ENCODE data around the gene PLSCR1. TPM values are rescaled to one million over a fixed set of nuclear protein-coding genes. Genes with fewer than 3 reads are reported as not detected.

Gene PLSCR1
- total and polyA plus RNA-seq, 2 experiments from 2014 or later: 62.7 to 78.3 TPM

DNA sequence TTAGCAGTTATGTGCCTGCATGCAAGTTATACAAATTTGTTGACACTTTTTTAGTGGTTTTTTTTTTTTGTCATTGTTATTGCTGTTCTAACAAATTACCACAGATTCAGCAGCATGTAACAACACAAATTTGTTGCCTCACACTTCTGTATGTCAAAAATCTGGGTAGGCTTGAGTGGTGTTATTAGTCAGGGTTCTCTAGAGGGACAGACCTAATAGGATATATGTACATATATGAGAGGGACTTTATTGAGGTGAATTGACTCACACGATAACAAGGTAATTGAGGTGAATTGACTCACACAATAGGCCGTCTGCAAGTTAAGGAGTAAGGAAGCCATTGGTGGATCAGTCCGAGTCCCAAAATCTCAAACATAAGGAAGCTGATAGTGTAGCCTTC, 15.0 kb upstream of the PLSCR1 start:
- TF ChIP-seq NANOG (IDR thresholded peaks at IDR 0.05; ENCODE audit: borderline replicate concordance) (no peak), CREB1 (CRISPR knock-in tag; IDR thresholded peaks at IDR 0.05; ENCODE audit: low read depth) (no peak), JUNB (IDR thresholded peaks at IDR 0.05; ENCODE audit: unreplicated experiment) (no peak), STAT1 (IDR thresholded peaks at IDR 0.05; ENCODE audit: unreplicated experiment) (no peak), POLR2AphosphoS5 (IDR thresholded peaks at IDR 0.05; ENCODE audit: low read depth) (no peak), EZH2 (IDR thresholded peaks at IDR 0.05; ENCODE audit: low read depth, unreplicated experiment) (no peak), EZH2phosphoT487 (IDR thresholded peaks at IDR 0.05; ENCODE audit: unreplicated experiment) (no peak), ZNF114 (CRISPR knock-in tag; IDR thresholded peaks at IDR 0.05) (no peak), ZNF331 (CRISPR knock-in tag; IDR thresholded peaks at IDR 0.05; ENCODE audit: low read depth) (no peak)
- TF ChIP-seq, protein P1, sequence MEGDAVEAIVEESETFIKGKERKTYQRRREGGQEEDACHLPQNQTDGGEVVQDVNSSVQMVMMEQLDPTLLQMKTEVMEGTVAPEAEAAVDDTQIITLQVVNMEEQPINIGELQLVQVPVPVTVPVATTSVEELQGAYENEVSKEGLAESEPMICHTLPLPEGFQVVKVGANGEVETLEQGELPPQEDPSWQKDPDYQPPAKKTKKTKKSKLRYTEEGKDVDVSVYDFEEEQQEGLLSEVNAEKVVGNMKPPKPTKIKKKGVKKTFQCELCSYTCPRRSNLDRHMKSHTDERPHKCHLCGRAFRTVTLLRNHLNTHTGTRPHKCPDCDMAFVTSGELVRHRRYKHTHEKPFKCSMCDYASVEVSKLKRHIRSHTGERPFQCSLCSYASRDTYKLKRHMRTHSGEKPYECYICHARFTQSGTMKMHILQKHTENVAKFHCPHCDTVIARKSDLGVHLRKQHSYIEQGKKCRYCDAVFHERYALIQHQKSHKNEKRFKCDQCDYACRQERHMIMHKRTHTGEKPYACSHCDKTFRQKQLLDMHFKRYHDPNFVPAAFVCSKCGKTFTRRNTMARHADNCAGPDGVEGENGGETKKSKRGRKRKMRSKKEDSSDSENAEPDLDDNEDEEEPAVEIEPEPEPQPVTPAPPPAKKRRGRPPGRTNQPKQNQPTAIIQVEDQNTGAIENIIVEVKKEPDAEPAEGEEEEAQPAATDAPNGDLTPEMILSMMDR (conservative IDR thresholded peaks at IDR 0.05; ENCODE audit: low read depth in 2 of 2): no peak
- TF ChIP-seq, protein P2, sequence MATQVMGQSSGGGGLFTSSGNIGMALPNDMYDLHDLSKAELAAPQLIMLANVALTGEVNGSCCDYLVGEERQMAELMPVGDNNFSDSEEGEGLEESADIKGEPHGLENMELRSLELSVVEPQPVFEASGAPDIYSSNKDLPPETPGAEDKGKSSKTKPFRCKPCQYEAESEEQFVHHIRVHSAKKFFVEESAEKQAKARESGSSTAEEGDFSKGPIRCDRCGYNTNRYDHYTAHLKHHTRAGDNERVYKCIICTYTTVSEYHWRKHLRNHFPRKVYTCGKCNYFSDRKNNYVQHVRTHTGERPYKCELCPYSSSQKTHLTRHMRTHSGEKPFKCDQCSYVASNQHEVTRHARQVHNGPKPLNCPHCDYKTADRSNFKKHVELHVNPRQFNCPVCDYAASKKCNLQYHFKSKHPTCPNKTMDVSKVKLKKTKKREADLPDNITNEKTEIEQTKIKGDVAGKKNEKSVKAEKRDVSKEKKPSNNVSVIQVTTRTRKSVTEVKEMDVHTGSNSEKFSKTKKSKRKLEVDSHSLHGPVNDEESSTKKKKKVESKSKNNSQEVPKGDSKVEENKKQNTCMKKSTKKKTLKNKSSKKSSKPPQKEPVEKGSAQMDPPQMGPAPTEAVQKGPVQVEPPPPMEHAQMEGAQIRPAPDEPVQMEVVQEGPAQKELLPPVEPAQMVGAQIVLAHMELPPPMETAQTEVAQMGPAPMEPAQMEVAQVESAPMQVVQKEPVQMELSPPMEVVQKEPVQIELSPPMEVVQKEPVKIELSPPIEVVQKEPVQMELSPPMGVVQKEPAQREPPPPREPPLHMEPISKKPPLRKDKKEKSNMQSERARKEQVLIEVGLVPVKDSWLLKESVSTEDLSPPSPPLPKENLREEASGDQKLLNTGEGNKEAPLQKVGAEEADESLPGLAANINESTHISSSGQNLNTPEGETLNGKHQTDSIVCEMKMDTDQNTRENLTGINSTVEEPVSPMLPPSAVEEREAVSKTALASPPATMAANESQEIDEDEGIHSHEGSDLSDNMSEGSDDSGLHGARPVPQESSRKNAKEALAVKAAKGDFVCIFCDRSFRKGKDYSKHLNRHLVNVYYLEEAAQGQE (IDR thresholded peaks at IDR 0.05; ENCODE audit: unreplicated experiment): no peak
- TF ChIP-seq, protein P3, sequence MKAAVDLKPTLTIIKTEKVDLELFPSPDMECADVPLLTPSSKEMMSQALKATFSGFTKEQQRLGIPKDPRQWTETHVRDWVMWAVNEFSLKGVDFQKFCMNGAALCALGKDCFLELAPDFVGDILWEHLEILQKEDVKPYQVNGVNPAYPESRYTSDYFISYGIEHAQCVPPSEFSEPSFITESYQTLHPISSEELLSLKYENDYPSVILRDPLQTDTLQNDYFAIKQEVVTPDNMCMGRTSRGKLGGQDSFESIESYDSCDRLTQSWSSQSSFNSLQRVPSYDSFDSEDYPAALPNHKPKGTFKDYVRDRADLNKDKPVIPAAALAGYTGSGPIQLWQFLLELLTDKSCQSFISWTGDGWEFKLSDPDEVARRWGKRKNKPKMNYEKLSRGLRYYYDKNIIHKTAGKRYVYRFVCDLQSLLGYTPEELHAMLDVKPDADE (IDR thresholded peaks at IDR 0.05): no peak
- Histone ChIP-seq H3K4me1 (ENCODE audit: insufficient read depth) (peaks cover 2% of the 10 kb centered on the region; the same call in 1 of the 2 replicates), H3K4me3 (no peak overlapping the region), H2AFZ (0 out of 2 replicates have a peak overlapping the region, but pooled peaks have one; percentile 16), H4K20me1 (replicated peaks; ENCODE audit: insufficient read depth) (no peaks in the 10 kb centered on the region), H3K27me3 (ENCODE audit: insufficient read depth) (no peaks in the 10 kb centered on the region), H3K36me3 (ENCODE audit: insufficient read depth) (peaks cover 6% of the 10 kb centered on the region; the same call in 1 of the 2 replicates), H3K79me2 (replicated peaks; ENCODE audit: insufficient read depth) (no peaks in the 10 kb centered on the region), H3K9me2 (ENCODE audit: insufficient read depth) (peaks cover 18% of the 10 kb centered on the region; the same call in 1 of the 2 replicates), H3F3A (replicated peaks; ENCODE audit: low read depth) (no peaks in the 10 kb centered on the region), H3K4me2 (no peak overlapping the region), H3K27ac (ENCODE audit: low read depth) (no peak overlapping the region)
- ATAC-seq (no peak), DNase-seq (ENCODE audit: low spot score) (no peak)
- peaks cover 12% of the 10 kb centered on the region; the same call in 2 of the 3 replicates for H3K9me3 Mint-ChIP-seq
- H3K27me3 Mint-ChIP-seq (ENCODE audit: insufficient read depth, low read depth, poor library complexity): peaks cover 8% of the 10 kb centered on the region
- peaks cover under 1% of the 10 kb centered on the region; the same call in 2 of the 3 replicates for H3K4me1 Mint-ChIP-seq
- no peak overlapping the region for H3K4me3 Mint-ChIP-seq
- H3K27ac Mint-ChIP-seq: no peak overlapping the region
- peaks cover 9% of the 10 kb centered on the region; the same call in 2 of the 3 replicates for H3K36me3 Mint-ChIP-seq (ENCODE audit: low read depth)
